ENCODE measurements around the gene NIN. TPM values are rescaled to one million over a fixed set of nuclear protein-coding genes. Genes with fewer than 3 reads are reported as not detected.

The NIN gene
- polyA plus RNA-seq, 1 donor from 2014 or later = 47.6 TPM

GRCh38 chr14:50801706-50802105 lies 29.3 kb downstream of the NIN start:
- no peak overlapping the region for H2AFZ ChIP-seq (ENCODE audit: low read depth, low read length)
- H3K9me2 ChIP-seq (ENCODE audit: insufficient read depth, low read length) = no peaks in the 10 kb centered on the region
- no peak overlapping the region for H3K4me3 ChIP-seq (ENCODE audit: low read length)
- peaks cover 25% of the 10 kb centered on the region for H3K79me2 ChIP-seq (replicated peaks; ENCODE audit: insufficient read depth, low read length)
- no peaks in the 10 kb centered on the region for H4K20me1 ChIP-seq (ENCODE audit: insufficient read depth)
- no peaks in the 10 kb centered on the region for H3K36me3 ChIP-seq (ENCODE audit: insufficient read depth, low read length)
- no peaks in the 10 kb centered on the region for H3K27me3 ChIP-seq (ENCODE audit: insufficient read depth, low read depth, low read length)
- TF ChIP-seq EZH2 (IDR thresholded peaks at IDR 0.05; ENCODE audit: borderline replicate concordance, insufficient read depth, low read length, poor library complexity, severe bottlenecking) (no peak), MXI1 (conservative IDR thresholded peaks at IDR 0.05; ENCODE audit: poor library complexity, severe bottlenecking) (no peak), TAF1 (IDR thresholded peaks at IDR 0.05; ENCODE audit: low read depth) (no peak), RAD21 (conservative IDR thresholded peaks at IDR 0.05) (no peak), CTCF (IDR thresholded peaks at IDR 0.05; ENCODE audit: poor library complexity, severe bottlenecking) (no peak), EP300 (conservative IDR thresholded peaks at IDR 0.05; ENCODE audit: poor library complexity, severe bottlenecking) (no peak), POLR2AphosphoS5 (IDR thresholded peaks at IDR 0.05) (no peak), SMC3 (conservative IDR thresholded peaks at IDR 0.05; ENCODE audit: poor library complexity) (no peak), REST (IDR thresholded peaks at IDR 0.05; ENCODE audit: borderline replicate concordance) (no peak)
- H3K4me2 ChIP-seq (ENCODE audit: low read length) = no peak overlapping the region
- no peak overlapping the region for H3K9ac ChIP-seq (ENCODE audit: low read length)
- no peak overlapping the region for H3K27ac ChIP-seq (ENCODE audit: low read length)
- H3K9me3 ChIP-seq (ENCODE audit: low read length) = no peaks in the 10 kb centered on the region
- H3F3A ChIP-seq (ENCODE audit: insufficient read depth, low read length, poor library complexity, severe bottlenecking) = no peaks in the 10 kb centered on the region

- H3K4me2 ChIP-seq (ENCODE audit: low read length) = no peak overlapping the region
- no peaks in the 10 kb centered on the region for H3K9me3 ChIP-seq (ENCODE audit: low read length)
- TF ChIP-seq REST (IDR thresholded peaks at IDR 0.05; ENCODE audit: borderline replicate concordance) (no peak), POLR2AphosphoS5 (IDR thresholded peaks at IDR 0.05) (no peak), RAD21 (conservative IDR thresholded peaks at IDR 0.05) (no peak), SMC3 (conservative IDR thresholded peaks at IDR 0.05; ENCODE audit: poor library complexity) (no peak)
- no peaks in the 10 kb centered on the region for H3K27me3 ChIP-seq (ENCODE audit: insufficient read depth, low read depth, low read length)
- H3K9me2 ChIP-seq (ENCODE audit: insufficient read depth, low read length) = no peaks in the 10 kb centered on the region
- H3K36me3 ChIP-seq (ENCODE audit: insufficient read depth, low read length) = no peaks in the 10 kb centered on the region
- H3K79me2 ChIP-seq (replicated peaks; ENCODE audit: insufficient read depth, low read length) = peaks cover 31% of the 10 kb centered on the region
- no peaks in the 10 kb centered on the region for H3F3A ChIP-seq (ENCODE audit: insufficient read depth, low read length, poor library complexity, severe bottlenecking)
- H2AFZ ChIP-seq (ENCODE audit: low read depth, low read length) = no peak overlapping the region
- no peak overlapping the region for H3K9ac ChIP-seq (ENCODE audit: low read length)
- no peak overlapping the region for H3K27ac ChIP-seq (ENCODE audit: low read length)
- H4K20me1 ChIP-seq (ENCODE audit: insufficient read depth) = no peaks in the 10 kb centered on the region
- H3K4me3 ChIP-seq (ENCODE audit: low read length) = no peak overlapping the region
Measured at GRCh38 chr14:50800032-50800431, 30.9 kb downstream of the NIN start.
